HG03575 (cell line): ENCODE results near the gene RNF213.
"Not testable (repeated sequence)": the region's sequence is repeated elsewhere in the genome, so short reads cannot be mapped to it uniquely, and the experiment has no call there.

ENCODE experiments used
- ATAC-seq: cut with Tn5 transposase; IDR thresholded peaks from one replicate; pipeline ENCODE4 v1.9.1; 2021; ENCODE audit not compliant: unreplicated experiment, insufficient number of reproducible peaks, low FRiP score; ENCODE audit errors: extremely low read depth

Gene RNF213

GRCh38 chr17:80263253-80264204, 2.9 kb downstream of the RNF213 start:
- no peak for ATAC-seq

- no peak for ATAC-seq
These were observed 3.8 kb downstream of the RNF213 start for GRCh38 chr17:80264205-80265075.

- ATAC-seq: no peak
These were observed 4.8 kb downstream of the RNF213 start for GRCh38 chr17:80265205-80266068.

- no peak for ATAC-seq
These were observed 6.7 kb downstream of the RNF213 start for GRCh38 chr17:80267391-80267790.

- ATAC-seq: no peak
These were observed 7.8 kb downstream of the RNF213 start for GRCh38 chr17:80268427-80268826.

GRCh38 chr17:80269405-80269807, 8.8 kb downstream of the RNF213 start:
- no peak for ATAC-seq

GRCh38 chr17:80270104-80270503, 9.5 kb downstream of the RNF213 start:
- no peak for ATAC-seq

- no peak for ATAC-seq
These were observed 10.2 kb downstream of the RNF213 start for GRCh38 chr17:80270836-80271235.

- ATAC-seq: no peak
These were observed 11.7 kb downstream of the RNF213 start for GRCh38 chr17:80272366-80272765.

GRCh38 chr17:80274331-80274730, 13.7 kb downstream of the RNF213 start:
- ATAC-seq: no peak

GRCh38 chr17:80274871-80275449, 14.3 kb downstream of the RNF213 start:
- ATAC-seq: no peak

- ATAC-seq: not testable (repeated sequence)
These were observed 15.2 kb downstream of the RNF213 start for GRCh38 chr17:80275857-80276256.

GRCh38 chr17:80277751-80278671, 17.4 kb downstream of the RNF213 start:
- ATAC-seq: no peak

GRCh38 chr17:80279895-80280294, 19.2 kb downstream of the RNF213 start:
- no peak for ATAC-seq

- ATAC-seq: no peak
These were observed 20.9 kb downstream of the RNF213 start for GRCh38 chr17:80281516-80281915.

- no peak for ATAC-seq
These were observed 22.6 kb downstream of the RNF213 start for GRCh38 chr17:80283116-80283852.

GRCh38 chr17:80284631-80285030, 24.0 kb downstream of the RNF213 start:
- no peak for ATAC-seq
